GM19351 (cell line): ENCODE measurements around the gene PNKP.
A peak's percentile ranks its signal among the peaks of the same experiment; 100 is the strongest.

ENCODE experiments used
- ATAC-seq: cut with Tn5 transposase; IDR thresholded peaks from one replicate; pipeline ENCODE4 v1.9.1; 2021; ENCODE audit warnings: mild to moderate bottlenecking, moderate library complexity; ENCODE audit not compliant: unreplicated experiment

PNKP gene

GRCh38 chr19:49866933-49867782 lies at the start of gene PNKP:
Gene PNKP (minus strand): TSS chr19:49867576. CDS start chr19:49867204, 372 bp downstream.
- ATAC-seq = peak; percentile 36

- no peak for ATAC-seq
Observed at GRCh38 chr19:49915271-49915670, 47.9 kb upstream of the PNKP start.

- no peak for ATAC-seq
Observed at GRCh38 chr19:49913720-49914119, 46.3 kb upstream of the PNKP start.

- ATAC-seq = no peak
Observed at GRCh38 chr19:49912965-49913685, 45.7 kb upstream of the PNKP start.

GRCh38 chr19:49911381-49912145 lies 44.2 kb upstream of the PNKP start:
- ATAC-seq = no peak

GRCh38 chr19:49910179-49910578 lies 42.8 kb upstream of the PNKP start:
- ATAC-seq = no peak

- ATAC-seq = no peak
Observed at GRCh38 chr19:49908480-49909420, 41.4 kb upstream of the PNKP start.

- no peak for ATAC-seq
Observed at GRCh38 chr19:49907745-49908446, 40.5 kb upstream of the PNKP start.

GRCh38 chr19:49906879-49907564 lies 39.6 kb upstream of the PNKP start:
- ATAC-seq = no peak

- no peak for ATAC-seq
Observed at GRCh38 chr19:49904136-49904535, 36.8 kb upstream of the PNKP start.

- ATAC-seq = peak; percentile 48
Observed at GRCh38 chr19:49896863-49897621, 29.7 kb upstream of the PNKP start, which contains the start of gene IL4I1. Gene IL4I1 (minus strand): TSS chr19:49896887. CDS start chr19:49896160, 727 bp downstream.

- ATAC-seq = no peak
Observed at GRCh38 chr19:49895566-49896297, 28.4 kb upstream of the PNKP start.

- ATAC-seq = no peak
Observed at GRCh38 chr19:49894879-49895565, 27.6 kb upstream of the PNKP start.

GRCh38 chr19:49894011-49894664 lies 26.8 kb upstream of the PNKP start:
- ATAC-seq = no peak

GRCh38 chr19:49892716-49893115 lies 25.3 kb upstream of the PNKP start:
- ATAC-seq = no peak

- no peak for ATAC-seq
Observed at GRCh38 chr19:49891393-49891792, 24.0 kb upstream of the PNKP start.
